Activated CD8-positive, alpha-beta memory T cell treated with anti-CD3 and anti-CD28 coated beads, Interleukin-2, amount 10 ng/mL, durations not matched to agents 7 days and 5 days (primary cell): Measurements from ENCODE around the gene KIAA0232. TPM values are rescaled to one million over a fixed set of nuclear protein-coding genes. Genes with fewer than 3 reads are reported as not detected.

Source experiments
- total RNA-seq, 2 experiments: library from RNA; stranded (reverse); gene quantifications; one replicate each; pipeline ENCODE4 v1.2.3, GENCODE V29; 2021

The KIAA0232 gene
- total RNA-seq, 2 experiments from 2014 or later = 17.5 to 19.8 TPM

Other genes with a start within 250 kb of the KIAA0232 start
- gene MAN2B2, start 207.5 kb upstream of the KIAA0232 start, total RNA-seq = 10 to 100 TPM; 28.0 to 33.1 TPM
- 100 to 1,000 TPM; 109 to 122 TPM for gene MRFAP1, start 142.0 kb upstream of the KIAA0232 start, total RNA-seq
- 1 to 10 TPM; 1.3 to 5.6 TPM for gene S100P, start 88.8 kb upstream of the KIAA0232 start, total RNA-seq
- 10 to 100 TPM; 60.7 to 61.9 TPM for gene MRFAP1L1, start 72.9 kb upstream of the KIAA0232 start, total RNA-seq
- gene BLOC1S4, start 66.6 kb upstream of the KIAA0232 start, total RNA-seq = 10 to 100 TPM; 21.8 to 22.3 TPM
- gene TBC1D14, start 127.1 kb downstream of the KIAA0232 start, total RNA-seq = 10 to 100 TPM; 49.0 to 49.1 TPM